Esophagus squamous epithelium (tissue), 4 donors: ENCODE results near the gene GOLGA1.

Experiments used
- POLR2A ChIP-seq, 4 donors: fragments of 450-650 bp; IDR thresholded peaks; one replicate each; pipeline ENCODE4 v1.6.1; 2017; ENCODE audit warnings: antibody characterized with exemption in 4 of 4, mild to moderate bottlenecking in 4 of 4, moderate library complexity in 3 of 4
- TF ChIP-seq, protein P1 (sequence below), 6 experiments: fragments of 450-650 bp in 4 of 6; fragments of 200-600 bp in 2 of 6; sonication (generic) in 2 of 6; IDR thresholded peaks; one replicate each; pipeline ENCODE4 v1.5.1; 2016 to 2019; ENCODE audit warnings: antibody characterized with exemption in 6 of 6, mild to moderate bottlenecking in 4 of 6, moderate library complexity in 4 of 6

DNA sequence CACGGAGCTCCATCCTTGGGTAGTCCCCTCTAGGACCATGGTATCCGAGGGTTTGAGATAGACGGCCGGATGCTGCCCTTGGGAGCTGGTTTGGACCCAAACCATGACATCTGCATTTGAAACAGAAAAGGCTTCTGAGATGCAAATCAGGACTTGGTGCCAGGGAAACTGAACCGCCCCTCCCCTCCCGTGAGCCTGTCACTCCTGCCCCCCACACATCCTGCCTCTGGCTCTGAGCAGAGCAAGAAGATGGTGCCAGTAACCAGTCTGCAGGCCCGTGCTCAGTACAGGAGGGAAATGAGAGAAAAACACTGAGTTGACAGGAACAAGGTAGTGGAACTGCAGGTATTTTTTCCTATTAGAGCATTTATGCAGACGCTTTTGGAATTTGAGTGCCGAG, 60.4 kb downstream of the GOLGA1 start:
- TF ChIP-seq, protein P1, sequence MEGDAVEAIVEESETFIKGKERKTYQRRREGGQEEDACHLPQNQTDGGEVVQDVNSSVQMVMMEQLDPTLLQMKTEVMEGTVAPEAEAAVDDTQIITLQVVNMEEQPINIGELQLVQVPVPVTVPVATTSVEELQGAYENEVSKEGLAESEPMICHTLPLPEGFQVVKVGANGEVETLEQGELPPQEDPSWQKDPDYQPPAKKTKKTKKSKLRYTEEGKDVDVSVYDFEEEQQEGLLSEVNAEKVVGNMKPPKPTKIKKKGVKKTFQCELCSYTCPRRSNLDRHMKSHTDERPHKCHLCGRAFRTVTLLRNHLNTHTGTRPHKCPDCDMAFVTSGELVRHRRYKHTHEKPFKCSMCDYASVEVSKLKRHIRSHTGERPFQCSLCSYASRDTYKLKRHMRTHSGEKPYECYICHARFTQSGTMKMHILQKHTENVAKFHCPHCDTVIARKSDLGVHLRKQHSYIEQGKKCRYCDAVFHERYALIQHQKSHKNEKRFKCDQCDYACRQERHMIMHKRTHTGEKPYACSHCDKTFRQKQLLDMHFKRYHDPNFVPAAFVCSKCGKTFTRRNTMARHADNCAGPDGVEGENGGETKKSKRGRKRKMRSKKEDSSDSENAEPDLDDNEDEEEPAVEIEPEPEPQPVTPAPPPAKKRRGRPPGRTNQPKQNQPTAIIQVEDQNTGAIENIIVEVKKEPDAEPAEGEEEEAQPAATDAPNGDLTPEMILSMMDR (IDR thresholded peaks at IDR 0.05), result no peak
- no peak for TF ChIP-seq POLR2A (IDR thresholded peaks at IDR 0.05)
